ENCODE data around the gene BMP3.
"Not testable (repeated sequence)": the region's sequence is repeated elsewhere in the genome, so short reads cannot be mapped to it uniquely, and the experiment has no call there.

BMP3 gene

DNA sequence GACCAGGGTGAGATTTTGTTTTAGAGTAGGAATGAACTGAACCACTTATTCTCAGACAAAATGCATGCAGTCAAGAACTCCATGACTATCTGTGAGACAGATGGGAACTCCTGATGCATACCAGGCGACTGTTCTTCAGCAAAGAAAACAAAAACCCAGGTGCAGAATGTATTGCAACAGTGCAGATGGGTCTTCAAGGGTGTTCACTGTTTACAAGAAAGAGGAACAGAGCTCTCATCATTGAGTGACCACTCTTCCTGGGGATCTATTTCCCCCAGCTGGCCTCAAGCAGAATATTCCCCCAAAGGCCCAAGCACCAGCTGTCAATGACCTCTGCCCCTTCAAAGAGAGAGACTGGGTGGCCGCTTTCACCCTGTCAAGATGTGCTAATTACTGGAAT is 39.7 kb upstream of the BMP3 start:
- H3K4me3 ChIP-seq (ENCODE audit: low read depth, low read length, poor library complexity, severe bottlenecking): no peak overlapping the region
- no peak for TF ChIP-seq EZH2 (IDR thresholded peaks at IDR 0.05; ENCODE audit: borderline replicate concordance, low read length)
- TF ChIP-seq, protein P1, sequence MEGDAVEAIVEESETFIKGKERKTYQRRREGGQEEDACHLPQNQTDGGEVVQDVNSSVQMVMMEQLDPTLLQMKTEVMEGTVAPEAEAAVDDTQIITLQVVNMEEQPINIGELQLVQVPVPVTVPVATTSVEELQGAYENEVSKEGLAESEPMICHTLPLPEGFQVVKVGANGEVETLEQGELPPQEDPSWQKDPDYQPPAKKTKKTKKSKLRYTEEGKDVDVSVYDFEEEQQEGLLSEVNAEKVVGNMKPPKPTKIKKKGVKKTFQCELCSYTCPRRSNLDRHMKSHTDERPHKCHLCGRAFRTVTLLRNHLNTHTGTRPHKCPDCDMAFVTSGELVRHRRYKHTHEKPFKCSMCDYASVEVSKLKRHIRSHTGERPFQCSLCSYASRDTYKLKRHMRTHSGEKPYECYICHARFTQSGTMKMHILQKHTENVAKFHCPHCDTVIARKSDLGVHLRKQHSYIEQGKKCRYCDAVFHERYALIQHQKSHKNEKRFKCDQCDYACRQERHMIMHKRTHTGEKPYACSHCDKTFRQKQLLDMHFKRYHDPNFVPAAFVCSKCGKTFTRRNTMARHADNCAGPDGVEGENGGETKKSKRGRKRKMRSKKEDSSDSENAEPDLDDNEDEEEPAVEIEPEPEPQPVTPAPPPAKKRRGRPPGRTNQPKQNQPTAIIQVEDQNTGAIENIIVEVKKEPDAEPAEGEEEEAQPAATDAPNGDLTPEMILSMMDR (IDR thresholded peaks at IDR 0.05; ENCODE audit: low read length): peak; percentile 33; the same call in 1 of the 2 replicates
- H3K4me1 ChIP-seq (ENCODE audit: insufficient read depth, low read length, severe bottlenecking): peaks cover 47% of the 10 kb centered on the region
- no peaks in the 10 kb centered on the region for H3K27me3 ChIP-seq (ENCODE audit: insufficient read depth, low read length)
- no peaks in the 10 kb centered on the region for H3F3A ChIP-seq (ENCODE audit: insufficient read depth, low read length)
- H3K9me3 ChIP-seq (ENCODE audit: low read length): peaks cover 6% of the 10 kb centered on the region; the same call in 1 of the 2 replicates
- H3K27ac ChIP-seq (ENCODE audit: low read depth, low read length, poor library complexity, severe bottlenecking): peak overlapping the region; percentile 96
- H3K79me2 ChIP-seq (ENCODE audit: insufficient read depth, low read length): no peaks in the 10 kb centered on the region
- no peaks in the 10 kb centered on the region for H3K36me3 ChIP-seq (ENCODE audit: insufficient read depth, low read length)
- H3K4me2 ChIP-seq (ENCODE audit: low read length): peak overlapping the region; percentile 49
- H4K20me1 ChIP-seq (ENCODE audit: insufficient read depth, low read length): no peaks in the 10 kb centered on the region
- no peaks in the 10 kb centered on the region for H3K9me2 ChIP-seq (ENCODE audit: low read depth, low read length)
- H3K9ac ChIP-seq (ENCODE audit: low read length): peak overlapping the region; percentile 60
- no peak overlapping the region for H2AFZ ChIP-seq (ENCODE audit: low read length)

DNA sequence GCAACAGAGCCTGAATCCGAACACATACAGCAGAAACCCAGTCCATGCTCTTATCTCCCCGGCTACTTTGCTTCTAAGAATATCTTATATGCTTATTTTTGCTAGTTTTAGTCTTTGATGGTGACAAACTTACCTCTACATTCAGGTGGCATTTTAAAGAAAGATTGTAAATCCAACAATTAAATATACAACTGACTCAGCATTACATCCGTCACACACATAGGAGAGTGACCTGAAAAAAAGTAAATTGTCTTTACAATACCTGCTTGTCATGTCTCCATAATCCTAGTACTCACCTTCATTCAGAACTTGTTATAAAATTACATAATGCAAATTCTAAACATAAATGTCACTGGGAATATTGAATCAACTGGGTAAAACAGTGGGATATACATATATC is 30.6 kb upstream of the BMP3 start:
- no peak overlapping the region for H3K9ac ChIP-seq (ENCODE audit: low read length)
- no peak for TF ChIP-seq EZH2 (IDR thresholded peaks at IDR 0.05; ENCODE audit: borderline replicate concordance, low read length)
- H3K4me3 ChIP-seq (ENCODE audit: low read depth, low read length, poor library complexity, severe bottlenecking): no peak overlapping the region
- peaks cover 11% of the 10 kb centered on the region; the same call in 1 of the 2 replicates for H3K9me3 ChIP-seq (ENCODE audit: low read length)
- no peaks in the 10 kb centered on the region for H3K27me3 ChIP-seq (ENCODE audit: insufficient read depth, low read length)
- H3K36me3 ChIP-seq (ENCODE audit: insufficient read depth, low read length): peaks cover 40% of the 10 kb centered on the region
- H3K79me2 ChIP-seq (ENCODE audit: insufficient read depth, low read length): no peaks in the 10 kb centered on the region
- H3K4me1 ChIP-seq (ENCODE audit: insufficient read depth, low read length, severe bottlenecking): peaks cover 26% of the 10 kb centered on the region
- no peak overlapping the region for H2AFZ ChIP-seq (ENCODE audit: low read length)
- no peak overlapping the region for H3K27ac ChIP-seq (ENCODE audit: low read depth, low read length, poor library complexity, severe bottlenecking)
- H3K4me2 ChIP-seq (ENCODE audit: low read length): no peak overlapping the region
- H3K9me2 ChIP-seq (ENCODE audit: low read depth, low read length): no peaks in the 10 kb centered on the region
- H4K20me1 ChIP-seq (ENCODE audit: insufficient read depth, low read length): no peaks in the 10 kb centered on the region
- no peaks in the 10 kb centered on the region for H3F3A ChIP-seq (ENCODE audit: insufficient read depth, low read length)

GRCh38 chr4:81003597-81004111 is 26.9 kb upstream of the BMP3 start:
- Histone ChIP-seq H4K20me1 (ENCODE audit: insufficient read depth, low read length) (no peaks in the 10 kb centered on the region), H3K9ac (ENCODE audit: low read length) (peak overlapping the region; percentile 52), H3K36me3 (ENCODE audit: insufficient read depth, low read length) (peaks cover 25% of the 10 kb centered on the region), H3F3A (ENCODE audit: insufficient read depth, low read length) (0 out of 2 replicates have a peak, but pooled peaks cover 3% of the 10 kb centered on the region), H3K4me2 (ENCODE audit: low read length) (peak overlapping the region; percentile 61), H3K27ac (ENCODE audit: low read depth, low read length, poor library complexity, severe bottlenecking) (peak overlapping the region; percentile 96), H3K9me3 (ENCODE audit: low read length) (peaks cover 4% of the 10 kb centered on the region; the same call in 1 of the 2 replicates), H3K9me2 (ENCODE audit: low read depth, low read length) (no peaks in the 10 kb centered on the region), H2AFZ (ENCODE audit: low read length) (no peak overlapping the region; the same call in 1 of the 2 replicates), H3K4me3 (ENCODE audit: low read depth, low read length, poor library complexity, severe bottlenecking) (no peak overlapping the region), H3K27me3 (ENCODE audit: insufficient read depth, low read length) (no peaks in the 10 kb centered on the region), H3K4me1 (ENCODE audit: insufficient read depth, low read length, severe bottlenecking) (peaks cover 26% of the 10 kb centered on the region), H3K79me2 (ENCODE audit: insufficient read depth, low read length) (no peaks in the 10 kb centered on the region)
- no peak for TF ChIP-seq EZH2 (IDR thresholded peaks at IDR 0.05; ENCODE audit: borderline replicate concordance, low read length)
- TF ChIP-seq, protein P1 (IDR thresholded peaks at IDR 0.05; ENCODE audit: low read length): no peak

GRCh38 chr4:81007417-81007816 is 23.1 kb upstream of the BMP3 start:
- no peaks in the 10 kb centered on the region for H3K9me2 ChIP-seq (ENCODE audit: low read depth, low read length)
- peaks cover 24% of the 10 kb centered on the region for H3K4me1 ChIP-seq (ENCODE audit: insufficient read depth, low read length, severe bottlenecking)
- no peak overlapping the region for H3K4me3 ChIP-seq (ENCODE audit: low read depth, low read length, poor library complexity, severe bottlenecking)
- no peak overlapping the region for H3K27ac ChIP-seq (ENCODE audit: low read depth, low read length, poor library complexity, severe bottlenecking)
- H3K36me3 ChIP-seq (ENCODE audit: insufficient read depth, low read length): peaks cover under 1% of the 10 kb centered on the region; the same call in 1 of the 2 replicates
- H3K27me3 ChIP-seq (ENCODE audit: insufficient read depth, low read length): no peaks in the 10 kb centered on the region
- 0 out of 2 replicates have a peak, but pooled peaks cover 3% of the 10 kb centered on the region for H3F3A ChIP-seq (ENCODE audit: insufficient read depth, low read length)
- no peaks in the 10 kb centered on the region for H3K79me2 ChIP-seq (ENCODE audit: insufficient read depth, low read length)
- H4K20me1 ChIP-seq (ENCODE audit: insufficient read depth, low read length): no peaks in the 10 kb centered on the region
- no peak overlapping the region for H2AFZ ChIP-seq (ENCODE audit: low read length)
- no peak for TF ChIP-seq EZH2 (IDR thresholded peaks at IDR 0.05; ENCODE audit: borderline replicate concordance, low read length)
- TF ChIP-seq, protein P1 (IDR thresholded peaks at IDR 0.05; ENCODE audit: low read length): no peak
- H3K4me2 ChIP-seq (ENCODE audit: low read length): no peak overlapping the region
- H3K9ac ChIP-seq (ENCODE audit: low read length): no peak overlapping the region
- peaks cover 3% of the 10 kb centered on the region; the same call in 1 of the 2 replicates for H3K9me3 ChIP-seq (ENCODE audit: low read length)

- H2AFZ ChIP-seq (ENCODE audit: low read length); H3K27ac ChIP-seq (ENCODE audit: low read depth, low read length, poor library complexity, severe bottlenecking); H4K20me1 ChIP-seq (ENCODE audit: insufficient read depth, low read length); H3K9ac ChIP-seq (ENCODE audit: low read length); H3K36me3 ChIP-seq (ENCODE audit: insufficient read depth, low read length); H3F3A ChIP-seq (ENCODE audit: insufficient read depth, low read length); H3K4me2 ChIP-seq (ENCODE audit: low read length); H3K79me2 ChIP-seq (ENCODE audit: insufficient read depth, low read length); H3K4me3 ChIP-seq (ENCODE audit: low read depth, low read length, poor library complexity, severe bottlenecking); H3K4me1 ChIP-seq (ENCODE audit: insufficient read depth, low read length, severe bottlenecking); H3K9me2 ChIP-seq (ENCODE audit: low read depth, low read length); H3K27me3 ChIP-seq (ENCODE audit: insufficient read depth, low read length); H3K9me3 ChIP-seq (ENCODE audit: low read length): not testable (repeated sequence)
Observed at GRCh38 chr4:81016566-81016965, 13.9 kb upstream of the BMP3 start.
